Endothelial cell of umbilical vein (primary cell): ENCODE results near the gene ABL1. TPM values are rescaled to one million over a fixed set of nuclear protein-coding genes. Genes with fewer than 3 reads are reported as not detected.

Source experiments
- BruUV-seq: library from RNA; stranded (reverse); fragments of 400-500 nt; replicated peaks from 2 replicates; lab custom pipeline; 2021; lab: Mats Ljungman, UMichigan
- CTCF ChIA-PET: fragments of 300-600, 350-600 bp; sonication (Branson Sonifier 250); formaldehyde crosslinking; loops from one replicate; lab custom pipeline; 2021; ENCODE audit warnings: antibody characterized with exemption, inconsistent platforms; lab: Charles Lee
- POLR2A ChIA-PET: fragments of 300-600, 350-600 bp; sonication (Branson Sonifier 250); formaldehyde crosslinking; loops from one replicate; lab custom pipeline; 2021; ENCODE audit warnings: antibody characterized with exemption, inconsistent platforms; lab: Charles Lee
- DNase-seq: peaks from one replicate; pipeline ENCODE4 v3.0.0-alpha.2; 2011; ENCODE audit warnings: low read depth, low spot score
- FAIRE-seq: peaks from 2 replicates; lab custom pipeline; 2011; peaks lifted over from hg19 to GRCh38; lab: Jason Lieb, UNC
- H2AFZ ChIP-seq: 2 replicates; pipeline ENCODE4 v1.6.0; 2012; ENCODE audit warnings: low read depth, low read length, control low read depth, inconsistent platforms
- H3K27ac ChIP-seq: 2 replicates; pipeline ENCODE4 v1.5.1; 2011; ENCODE audit warnings: low read depth, mild to moderate bottlenecking, control low read depth, low read length, moderate library complexity; ENCODE audit not compliant: insufficient read depth
- H3K27me3 ChIP-seq, 2 experiments: 2 replicates each; pipeline versions ENCODE4 v1.6.0 to v1.6.1; 2011; ENCODE audit warnings: low read length in 2 of 2, mixed read lengths in 1 of 2; ENCODE audit not compliant: control insufficient read depth in 2 of 2, insufficient read depth in 2 of 2
- H3K36me3 ChIP-seq, 2 experiments: 2 replicates in 1 of 2; 3 replicates in 1 of 2; pipeline ENCODE4 v1.5.1; 2011; ENCODE audit warnings: low read length in 2 of 2, mild to moderate bottlenecking in 1 of 2, moderate library complexity in 1 of 2; ENCODE audit not compliant: control insufficient read depth in 2 of 2, insufficient read depth in 2 of 2; ENCODE audit errors: extremely low read depth in 1 of 2
- H3K4me1 ChIP-seq: 3 replicates; pipeline ENCODE4 v1.5.1; 2011; ENCODE audit warnings: mild to moderate bottlenecking, low read length; ENCODE audit not compliant: control insufficient read depth, insufficient read depth; ENCODE audit errors: extremely low read depth
- H3K4me2 ChIP-seq: 2 replicates; pipeline ENCODE4 v1.6.1; 2011; ENCODE audit warnings: low read length, control low read depth, mixed read lengths; ENCODE audit not compliant: insufficient read depth
- H3K4me3 ChIP-seq, 3 experiments: fragments of 200-600 bp in 1 of 3; sonication (generic), shearing (Covaris generic) in 1 of 3; replicated peaks in 1 of 3; 2 replicates each; pipeline ENCODE4 v1.5.1; 2011 to 2016; ENCODE audit warnings: control low read depth in 3 of 3, low read length in 3 of 3, mild to moderate bottlenecking in 2 of 3, inconsistent platforms in 1 of 3, low read depth in 1 of 3, moderate library complexity in 1 of 3; ENCODE audit not compliant: insufficient read depth in 1 of 3
- H3K79me2 ChIP-seq: 2 replicates; pipeline ENCODE4 v1.6.0; 2012; ENCODE audit warnings: low read length, inconsistent platforms; ENCODE audit not compliant: control insufficient read depth, insufficient read depth
- H3K9ac ChIP-seq: replicated peaks from 2 replicates; pipeline ENCODE3; 2011; ENCODE audit warnings: low read length, control low read depth; ENCODE audit not compliant: insufficient read depth; ENCODE audit errors: extremely low read depth
- H3K9me1 ChIP-seq: replicated peaks from 3 replicates; pipeline ENCODE4 v1.6.0; 2011; ENCODE audit warnings: mild to moderate bottlenecking, low read length; ENCODE audit not compliant: control insufficient read depth, insufficient read depth; ENCODE audit errors: extremely low read depth
- H3K9me3 ChIP-seq: replicated peaks from 2 replicates; pipeline ENCODE4 v1.5.1; 2012; ENCODE audit warnings: low read length, inconsistent platforms; ENCODE audit not compliant: control insufficient read depth, insufficient read depth
- H4K20me1 ChIP-seq: replicated peaks from 2 replicates; pipeline ENCODE3; 2011; ENCODE audit warnings: mild to moderate bottlenecking, low read length; ENCODE audit not compliant: control insufficient read depth, insufficient read depth; ENCODE audit errors: extremely low read depth
- EZH2 ChIP-seq: IDR thresholded peaks from 2 replicates; pipeline ENCODE4 v1.6.1; 2012; ENCODE audit warnings: borderline replicate concordance, low read depth, mild to moderate bottlenecking, moderate library complexity, low read length, inconsistent platforms; ENCODE audit not compliant: severe bottlenecking
- FOS ChIP-seq: IDR thresholded peaks from 2 replicates; pipeline ENCODE4 v1.6.1; 2011; ENCODE audit warnings: mild to moderate bottlenecking, low read length, moderate library complexity, borderline replicate concordance; ENCODE audit not compliant: insufficient read depth
- GATA2 ChIP-seq: IDR thresholded peaks from 2 replicates; pipeline ENCODE4 v1.7.0; 2011; ENCODE audit warnings: low read depth, mild to moderate bottlenecking, moderate library complexity, mixed read lengths, low read length; ENCODE audit not compliant: insufficient read length, insufficient read depth
- JUN ChIP-seq: IDR thresholded peaks from 2 replicates; pipeline ENCODE4 v1.6.1; 2011; ENCODE audit warnings: borderline replicate concordance, low read depth; ENCODE audit not compliant: insufficient read length, insufficient read depth
- MYC ChIP-seq: IDR thresholded peaks from one replicate; pipeline ENCODE4 v1.6.1; 2011; ENCODE audit warnings: mild to moderate bottlenecking, low read depth, low read length
- POLR2A ChIP-seq: IDR thresholded peaks from 2 replicates; pipeline ENCODE4 v1.6.1; 2012; ENCODE audit warnings: low read depth, mild to moderate bottlenecking, control low read depth, low read length
- POLR2AphosphoS5 ChIP-seq: IDR thresholded peaks from 2 replicates; pipeline ENCODE4 v1.6.1; 2012; ENCODE audit warnings: low read depth, mild to moderate bottlenecking, control low read depth, low read length, moderate library complexity; ENCODE audit not compliant: insufficient read depth
- dilution Hi-C: fragments of 300-500 bp; cut with MboI; formaldehyde crosslinking; loops from one replicate; pipeline ENCODE4 v1.15.0; 2019; ENCODE audit warnings: low sequenced_read_pairs; ENCODE audit not compliant: extremely low pct_ligation_motif_present
- intact Hi-C: fragments of 100-400 bp; cut with micrococcal nuclease; formaldehyde crosslinking; loops from one replicate; pipeline ENCODE4 v1.10.0; 2022
- polyA plus RNA-seq, 4 experiments: library from polyadenylated mRNA; depleted of rRNA in 3 of 4; stranded (reverse) in 3 of 4; unstranded in 1 of 4; fragments of >200 nt; gene quantifications; 2 replicates each; pipeline versions ENCODE4 v1.2.1 to v1.2.3, GENCODE V29; 2011 to 2012; ENCODE audit warnings: missing spikeins in 1 of 4
- total RNA-seq: library from RNA; stranded (reverse); gene quantifications from 2 replicates; pipeline ENCODE4 v1.2.3, GENCODE V29; 2021
- TF ChIP-seq, protein P1 (sequence below): IDR thresholded peaks from 2 replicates; pipeline ENCODE4 v1.6.1; 2011; ENCODE audit not compliant: insufficient read depth, insufficient read length
- TF ChIP-seq, protein P2 (sequence below), 2 donors: IDR thresholded peaks; 1 replicate in 1 of 2; 2 replicates in 1 of 2; pipeline ENCODE4 v1.5.1; 2011; ENCODE audit warnings: low read length in 2 of 2, mild to moderate bottlenecking in 2 of 2, moderate library complexity in 2 of 2, control low read depth in 1 of 2, inconsistent platforms in 1 of 2, low read depth in 1 of 2; ENCODE audit not compliant: insufficient read depth in 1 of 2; ENCODE audit errors: extremely low read depth in 1 of 2

ABL1 gene
- total and polyA plus RNA-seq, 2 donors (not counting 3 experiments of a cell fraction or from before 2014, with no cell fraction given) = 32.1 to 87.1 TPM

DNA sequence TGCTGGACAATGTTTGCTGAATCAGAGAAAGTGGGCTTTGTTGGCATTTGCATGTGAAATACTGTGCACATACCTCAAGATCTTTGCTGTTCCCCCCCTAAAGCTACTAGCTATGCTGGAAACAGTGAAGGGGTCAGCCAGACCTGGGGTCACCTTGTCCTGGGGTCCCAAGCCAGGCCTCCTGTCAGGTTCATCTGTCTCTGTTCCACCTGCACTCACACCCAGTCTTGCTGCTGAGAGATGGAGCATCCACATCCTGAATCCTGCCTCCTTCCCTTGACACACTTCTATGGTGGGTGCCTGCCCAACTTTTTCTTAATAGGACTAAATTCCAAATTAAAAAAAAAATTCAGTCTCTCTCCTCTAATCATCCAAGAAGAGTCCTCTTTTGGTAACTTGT lies 4.0 kb upstream of the ABL1 start:
- H3K9ac ChIP-seq = no peak overlapping the region
- H3K4me3 ChIP-seq = no peak overlapping the region
- POLR2A ChIA-PET = no interaction called here
- dilution Hi-C loops (no loop called here), intact Hi-C loops (no loop called here)
- no peaks in the 10 kb centered on the region for H4K20me1 ChIP-seq
- no peak overlapping the region for H2AFZ ChIP-seq
- H3K4me2 ChIP-seq = no peak overlapping the region
- H3K4me1 ChIP-seq = peaks cover 19% of the 10 kb centered on the region
- H3K9me1 ChIP-seq = no peaks in the 10 kb centered on the region
- FAIRE-seq (no peak), DNase-seq (no peak)
- no peaks in the 10 kb centered on the region for H3K27me3 ChIP-seq
- H3K9me3 ChIP-seq = no peaks in the 10 kb centered on the region
- no peak overlapping the region for H3K27ac ChIP-seq
- no peaks in the 10 kb centered on the region for H3K36me3 ChIP-seq
- TF ChIP-seq, protein P1, sequence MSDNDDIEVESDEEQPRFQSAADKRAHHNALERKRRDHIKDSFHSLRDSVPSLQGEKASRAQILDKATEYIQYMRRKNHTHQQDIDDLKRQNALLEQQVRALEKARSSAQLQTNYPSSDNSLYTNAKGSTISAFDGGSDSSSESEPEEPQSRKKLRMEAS = no peak
- TF ChIP-seq, protein P2, sequence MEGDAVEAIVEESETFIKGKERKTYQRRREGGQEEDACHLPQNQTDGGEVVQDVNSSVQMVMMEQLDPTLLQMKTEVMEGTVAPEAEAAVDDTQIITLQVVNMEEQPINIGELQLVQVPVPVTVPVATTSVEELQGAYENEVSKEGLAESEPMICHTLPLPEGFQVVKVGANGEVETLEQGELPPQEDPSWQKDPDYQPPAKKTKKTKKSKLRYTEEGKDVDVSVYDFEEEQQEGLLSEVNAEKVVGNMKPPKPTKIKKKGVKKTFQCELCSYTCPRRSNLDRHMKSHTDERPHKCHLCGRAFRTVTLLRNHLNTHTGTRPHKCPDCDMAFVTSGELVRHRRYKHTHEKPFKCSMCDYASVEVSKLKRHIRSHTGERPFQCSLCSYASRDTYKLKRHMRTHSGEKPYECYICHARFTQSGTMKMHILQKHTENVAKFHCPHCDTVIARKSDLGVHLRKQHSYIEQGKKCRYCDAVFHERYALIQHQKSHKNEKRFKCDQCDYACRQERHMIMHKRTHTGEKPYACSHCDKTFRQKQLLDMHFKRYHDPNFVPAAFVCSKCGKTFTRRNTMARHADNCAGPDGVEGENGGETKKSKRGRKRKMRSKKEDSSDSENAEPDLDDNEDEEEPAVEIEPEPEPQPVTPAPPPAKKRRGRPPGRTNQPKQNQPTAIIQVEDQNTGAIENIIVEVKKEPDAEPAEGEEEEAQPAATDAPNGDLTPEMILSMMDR (IDR thresholded peaks at IDR 0.05; ENCODE audit: extremely low read depth in 1 of 2, insufficient read depth in 1 of 2, low read depth in 1 of 2, low read length in 2 of 2) = no peak
- TF ChIP-seq JUN (no peak), POLR2A (no peak), EZH2 (no peak), FOS (no peak), POLR2AphosphoS5 (no peak), MYC (no peak), GATA2 (no peak)
- peaks cover 18% of the 10 kb centered on the region for H3K79me2 ChIP-seq
- CTCF ChIA-PET = interaction anchor here (0.5 to 1.6 kb wide), 6 partner anchors 9 to 130 kb away, joined by 3 to 6 read pairs (median 3); no protein-coding TSS in a partner anchor
- no TSS peak for BruUV-seq
